HG03139 (cell line): ENCODE data around the gene SINHCAF.

Experiments used
- ATAC-seq: cut with Tn5 transposase; IDR thresholded peaks from one replicate; pipeline ENCODE4 v1.9.1; 2021; ENCODE audit not compliant: unreplicated experiment

Gene SINHCAF

GRCh38 chr12:31234955-31235867 is 90.7 kb downstream of the SINHCAF start:
- no peak for ATAC-seq

- ATAC-seq, result no peak
These were observed 91.7 kb downstream of the SINHCAF start for GRCh38 chr12:31234053-31234840.

DNA sequence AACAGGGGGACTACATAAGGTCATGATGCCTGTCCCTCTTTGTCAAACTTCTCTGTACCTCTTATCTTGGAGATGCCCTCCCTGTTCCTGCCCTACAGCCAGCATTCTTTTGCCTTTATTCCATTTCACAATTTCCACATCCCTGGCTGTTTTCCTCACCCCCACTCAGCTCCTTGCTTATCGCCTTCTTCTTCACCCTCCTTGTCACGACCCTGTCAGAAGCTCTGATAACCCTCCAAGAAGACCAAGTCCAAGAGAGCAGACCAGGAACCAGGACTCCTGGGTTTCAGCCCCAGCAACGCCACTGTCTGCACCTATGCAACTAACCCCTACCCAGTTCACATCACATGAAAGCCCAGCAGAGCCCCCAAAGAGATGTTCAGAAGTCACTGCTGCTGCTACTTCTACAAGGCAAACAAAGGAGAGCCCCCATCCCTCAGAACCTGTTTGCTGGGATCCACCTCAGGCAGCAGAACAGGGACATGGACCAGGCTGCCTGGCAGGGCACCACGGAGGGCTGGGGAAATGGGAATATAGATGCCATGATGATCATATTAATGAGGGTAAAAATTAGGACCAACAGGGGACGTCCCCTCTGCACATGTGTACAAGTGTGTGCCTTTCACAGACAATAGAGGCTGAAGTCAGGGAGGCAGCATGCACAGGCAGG is 92.8 kb downstream of the SINHCAF start:
- no peak for ATAC-seq

- ATAC-seq, result no peak
These were observed 93.5 kb downstream of the SINHCAF start for GRCh38 chr12:31232361-31232965.

- ATAC-seq, result no peak
These were observed 94.2 kb downstream of the SINHCAF start for GRCh38 chr12:31231611-31232360.
